GM20000 (cell line): ENCODE data around the gene KDM4B.

ENCODE experiments used
- DNase-seq: peaks from one replicate; pipeline ENCODE4 v3.0.0; 2012; ENCODE audit warnings: low spot score
- TF ChIP-seq, protein P1 (sequence below): IDR thresholded peaks from 2 replicates; pipeline ENCODE4 v1.5.1; 2012; ENCODE audit warnings: mild to moderate bottlenecking, control low read depth; ENCODE audit errors: extremely low read depth, missing control alignments

Gene KDM4B

DNA sequence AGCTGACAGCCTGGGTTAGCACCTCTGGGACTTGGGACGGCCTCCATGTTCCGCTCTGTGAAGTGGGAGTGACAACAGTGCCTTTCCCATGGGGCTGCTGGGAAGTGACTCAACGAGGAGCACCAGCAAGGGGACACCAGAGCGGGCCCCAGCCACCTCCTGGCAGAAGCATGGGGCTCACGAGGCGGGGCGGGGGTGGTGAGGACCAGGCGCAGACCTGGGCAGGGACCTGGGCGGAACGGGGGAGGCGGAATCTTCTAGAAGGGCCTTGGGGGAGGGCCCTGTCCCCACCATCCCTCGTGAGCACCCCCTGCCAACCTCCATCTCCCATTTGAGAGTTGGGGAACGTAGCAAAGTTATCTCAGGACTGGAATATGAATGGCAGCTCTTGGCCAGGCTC is 37.9 kb downstream of the KDM4B start:
- no peak for DNase-seq
- TF ChIP-seq, protein P1, sequence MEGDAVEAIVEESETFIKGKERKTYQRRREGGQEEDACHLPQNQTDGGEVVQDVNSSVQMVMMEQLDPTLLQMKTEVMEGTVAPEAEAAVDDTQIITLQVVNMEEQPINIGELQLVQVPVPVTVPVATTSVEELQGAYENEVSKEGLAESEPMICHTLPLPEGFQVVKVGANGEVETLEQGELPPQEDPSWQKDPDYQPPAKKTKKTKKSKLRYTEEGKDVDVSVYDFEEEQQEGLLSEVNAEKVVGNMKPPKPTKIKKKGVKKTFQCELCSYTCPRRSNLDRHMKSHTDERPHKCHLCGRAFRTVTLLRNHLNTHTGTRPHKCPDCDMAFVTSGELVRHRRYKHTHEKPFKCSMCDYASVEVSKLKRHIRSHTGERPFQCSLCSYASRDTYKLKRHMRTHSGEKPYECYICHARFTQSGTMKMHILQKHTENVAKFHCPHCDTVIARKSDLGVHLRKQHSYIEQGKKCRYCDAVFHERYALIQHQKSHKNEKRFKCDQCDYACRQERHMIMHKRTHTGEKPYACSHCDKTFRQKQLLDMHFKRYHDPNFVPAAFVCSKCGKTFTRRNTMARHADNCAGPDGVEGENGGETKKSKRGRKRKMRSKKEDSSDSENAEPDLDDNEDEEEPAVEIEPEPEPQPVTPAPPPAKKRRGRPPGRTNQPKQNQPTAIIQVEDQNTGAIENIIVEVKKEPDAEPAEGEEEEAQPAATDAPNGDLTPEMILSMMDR = no peak

DNA sequence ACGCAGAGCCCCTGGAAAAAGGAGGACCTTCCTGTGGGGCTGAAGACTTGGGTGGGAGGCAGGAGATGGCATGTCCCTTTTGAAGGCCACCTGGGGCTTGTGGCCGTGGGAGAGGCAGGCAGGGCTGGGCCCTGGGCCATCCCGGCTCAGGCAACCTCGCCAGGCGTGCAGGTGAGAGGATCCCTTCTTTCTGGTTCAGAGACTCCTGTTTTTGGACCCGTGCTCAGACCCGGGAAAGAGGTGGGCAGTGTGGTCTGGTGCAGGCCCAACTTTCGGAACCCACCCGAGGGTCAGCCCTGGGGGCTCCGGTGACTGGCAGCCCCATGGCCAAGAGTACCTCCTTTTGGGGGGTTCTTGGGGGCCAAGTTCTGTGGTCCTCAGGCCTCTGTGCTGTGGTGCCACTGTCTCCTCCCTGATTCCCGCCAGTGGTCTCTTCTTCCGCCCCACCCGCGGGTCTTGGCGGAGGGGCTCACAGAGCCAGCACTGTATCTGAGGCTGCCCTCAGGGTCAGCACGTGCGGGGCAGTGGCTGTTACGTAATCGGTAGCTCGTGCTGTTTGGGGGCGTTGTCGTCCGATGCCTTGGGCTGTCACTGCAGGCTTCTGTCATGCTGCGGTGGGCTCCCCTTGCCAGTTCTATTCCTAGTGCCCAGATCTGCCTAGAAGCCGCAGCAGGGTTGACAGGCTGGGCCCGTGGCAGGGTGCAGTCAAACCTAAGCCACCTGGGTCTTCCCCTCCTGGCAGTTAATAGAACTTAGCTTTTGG is 42.7 kb downstream of the KDM4B start:
- DNase-seq = no peak
- TF ChIP-seq, protein P1 = no peak

DNA sequence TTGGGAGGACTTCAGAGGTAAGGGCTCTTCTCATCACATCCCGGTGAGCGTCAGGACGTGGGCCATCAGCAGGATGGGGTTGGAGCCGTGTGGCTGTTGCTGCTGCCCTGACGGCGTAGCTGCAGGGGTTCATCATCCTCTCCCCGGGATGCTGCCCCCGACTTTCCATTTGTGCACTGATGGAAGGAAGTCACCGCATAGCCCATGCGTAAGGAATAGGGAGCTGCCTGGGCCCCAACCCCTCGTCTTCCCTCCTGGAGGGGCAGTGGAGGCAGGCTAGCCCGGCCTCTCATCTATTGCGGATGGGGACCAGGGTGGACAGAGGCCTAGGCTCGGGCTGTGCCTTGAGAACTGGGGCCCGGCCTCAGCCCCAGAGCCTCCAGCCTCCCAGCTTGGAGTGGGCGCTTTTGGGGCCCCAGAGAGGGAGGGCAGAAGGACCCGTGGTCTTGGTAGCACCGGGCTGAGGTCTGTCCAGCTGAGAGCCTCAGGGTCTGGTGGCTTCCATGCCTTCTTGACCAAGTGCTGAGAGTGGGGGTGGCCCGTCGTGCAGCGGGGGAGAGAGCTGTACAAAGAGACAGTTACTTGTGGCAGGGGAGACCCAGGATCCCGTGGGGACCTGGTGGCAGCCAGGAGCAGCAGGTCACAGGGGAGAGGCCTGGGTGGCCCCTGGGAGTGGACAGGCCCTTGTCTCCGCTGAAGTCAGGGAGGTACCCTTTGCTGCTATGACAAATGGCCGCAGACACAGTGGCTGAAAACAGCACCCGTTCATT is 44.0 kb downstream of the KDM4B start:
- DNase-seq = no peak
- TF ChIP-seq, protein P1 = no peak

DNA sequence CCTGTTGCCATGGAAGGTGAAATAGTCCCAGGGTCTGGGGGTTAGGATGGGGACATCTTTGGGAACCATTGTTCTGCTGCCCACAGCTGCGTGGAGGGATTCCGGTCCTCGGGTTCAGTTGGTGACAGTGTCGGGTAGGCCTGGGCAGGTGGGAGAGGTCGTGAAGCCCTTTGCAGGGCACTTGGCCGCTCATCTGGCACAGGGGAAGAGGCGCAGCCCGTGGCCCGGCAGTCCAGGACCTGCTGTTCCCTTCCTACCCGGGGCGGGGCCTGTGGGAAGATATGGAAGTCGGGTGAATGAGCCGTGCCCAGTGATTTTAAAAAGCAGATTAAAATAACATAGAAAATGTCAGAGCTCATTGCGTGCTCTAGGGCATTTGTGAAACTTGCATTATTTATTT is 44.8 kb downstream of the KDM4B start:
- TF ChIP-seq, protein P1 = no peak
- no peak for DNase-seq

DNA sequence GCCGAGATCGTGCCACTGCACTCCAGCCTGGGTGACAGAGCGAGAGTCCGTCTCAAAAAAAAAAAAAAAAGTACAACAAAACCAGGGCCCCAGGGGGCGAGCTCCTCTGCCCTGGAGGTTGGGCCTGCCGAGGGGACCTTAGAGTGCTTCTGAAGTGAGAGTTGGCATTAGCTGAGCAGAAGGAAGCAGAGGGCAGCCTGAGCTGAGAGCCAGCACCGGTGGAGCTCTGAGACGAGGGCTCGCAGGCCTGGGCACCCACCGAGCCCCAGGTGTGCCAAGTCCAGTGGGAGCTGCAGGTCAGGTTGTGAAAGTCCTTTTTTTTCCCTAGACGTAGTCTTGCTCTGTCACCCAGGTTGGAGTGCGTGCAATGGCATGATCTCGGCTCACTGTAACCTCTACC is 46.0 kb downstream of the KDM4B start:
- no peak for DNase-seq
- TF ChIP-seq, protein P1 = no peak

DNA sequence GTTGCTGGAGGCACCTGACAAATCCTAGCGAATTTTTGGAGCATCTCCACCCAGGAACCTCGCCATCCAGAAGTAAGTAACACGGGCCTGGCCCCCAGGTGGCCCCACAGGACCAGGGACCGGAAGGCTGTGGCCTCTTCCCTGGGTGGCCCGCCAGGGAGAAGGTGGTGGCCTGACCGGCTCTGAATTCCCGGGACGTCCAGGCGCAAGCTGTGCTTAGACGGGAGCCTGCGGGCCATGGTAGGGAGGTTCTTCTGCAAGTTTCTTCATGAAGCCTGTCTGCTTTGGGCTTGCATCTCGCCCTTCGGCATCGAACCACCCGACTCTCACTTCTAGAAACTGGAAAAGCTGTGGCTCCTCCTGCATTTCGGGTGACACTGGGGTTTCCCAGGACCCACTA is 47.4 kb downstream of the KDM4B start:
- no peak for DNase-seq
- TF ChIP-seq, protein P1 = no peak

DNA sequence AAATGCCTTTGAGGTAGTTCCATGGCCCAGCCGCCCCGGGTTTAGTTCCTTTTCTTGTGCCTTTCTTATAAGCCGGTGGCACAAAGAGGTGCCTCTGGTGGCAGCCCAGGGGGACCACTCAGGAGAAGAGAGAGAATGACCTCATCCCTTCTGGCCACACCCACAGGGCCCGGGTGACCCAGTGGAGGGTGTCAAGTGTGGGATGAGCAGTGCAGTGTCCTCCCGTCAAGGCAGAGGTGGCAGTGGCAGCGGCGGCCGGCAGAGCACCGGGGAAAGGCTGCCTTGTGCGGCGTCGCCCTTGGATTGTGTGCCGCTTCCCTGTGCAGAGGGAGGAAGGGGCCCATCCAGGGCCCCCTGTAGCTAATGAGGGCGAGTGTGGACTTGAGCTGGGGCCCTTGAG is 47.9 kb downstream of the KDM4B start:
- no peak for DNase-seq
- TF ChIP-seq, protein P1 = no peak
